Activated CD4-positive, alpha-beta memory T cell treated with anti-CD3 and anti-CD28 coated beads, Interleukin-2, amount 10 ng/mL, durations not matched to agents 7 days and 5 days (primary cell): ENCODE results near the gene KCNH1. TPM values are rescaled to one million over a fixed set of nuclear protein-coding genes. Genes with fewer than 3 reads are reported as not detected.

Experiments
- CTCF ChIA-PET: fragments of 350-600 bp; sonication (Branson Sonifier 250); formaldehyde crosslinking; loops from one replicate; lab custom pipeline; 2021; ENCODE audit warnings: antibody characterized with exemption, inconsistent platforms; lab: Charles Lee
- POLR2A ChIA-PET: fragments of 350-600 bp; sonication (Branson Sonifier 250); formaldehyde crosslinking; loops from one replicate; lab custom pipeline; 2021; ENCODE audit warnings: antibody characterized with exemption; lab: Charles Lee
- DNase-seq: peaks from one replicate; pipeline ENCODE4 v3.0.0-alpha.2; 2020
- H3K27ac Mint-ChIP-seq: one replicate; pipeline ENCODE4 v1.8.0; 2021; ENCODE audit warnings: mild to moderate bottlenecking, mixed read lengths
- H3K27me3 Mint-ChIP-seq: one replicate; pipeline ENCODE4 v1.8.0; 2021; ENCODE audit warnings: mixed read lengths
- H3K36me3 Mint-ChIP-seq: one replicate; pipeline ENCODE4 v1.8.0; 2021; ENCODE audit warnings: low read depth, mixed read lengths
- H3K4me1 Mint-ChIP-seq: one replicate; pipeline ENCODE4 v1.8.0; 2021; ENCODE audit warnings: mixed read lengths
- H3K4me3 Mint-ChIP-seq: one replicate; pipeline ENCODE4 v1.8.0; 2021; ENCODE audit warnings: mild to moderate bottlenecking, mixed read lengths
- H3K9me3 Mint-ChIP-seq: one replicate; pipeline ENCODE4 v1.8.0; 2021; ENCODE audit warnings: mixed read lengths
- total RNA-seq, 2 experiments: library from RNA; stranded (reverse); gene quantifications; one replicate each; pipeline ENCODE4 v1.2.3, GENCODE V29; 2021

KCNH1 gene
- total RNA-seq, 2 experiments from 2014 or later: not detected

DNA sequence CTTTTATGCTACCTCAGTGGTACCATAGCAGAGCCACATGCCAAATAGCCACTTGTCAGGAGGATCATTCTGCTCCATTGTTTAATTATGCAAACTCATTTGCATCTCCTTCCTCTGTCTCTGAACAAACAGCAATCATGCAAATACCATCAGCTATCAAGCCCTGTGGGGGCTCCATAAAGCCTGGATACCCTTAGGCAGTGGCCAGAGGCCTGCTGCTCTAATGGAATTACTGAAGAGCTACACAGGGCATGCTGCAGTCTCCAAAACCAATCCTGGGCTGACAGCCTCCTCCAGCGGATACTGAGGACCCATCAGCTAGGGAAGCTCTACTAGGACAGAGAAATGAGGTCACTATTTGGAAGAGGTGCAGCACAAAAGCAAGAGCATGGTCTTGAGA, 376.3 kb downstream of the KCNH1 start:
- POLR2A ChIA-PET: no interaction called here
- H3K9me3 Mint-ChIP-seq: no peaks in the 10 kb centered on the region
- no peak overlapping the region for H3K4me3 Mint-ChIP-seq
- no peak for DNase-seq
- no peaks in the 10 kb centered on the region for H3K36me3 Mint-ChIP-seq
- no peaks in the 10 kb centered on the region for H3K27me3 Mint-ChIP-seq
- CTCF ChIA-PET: no interaction called here
- H3K27ac Mint-ChIP-seq: no peak overlapping the region
- H3K4me1 Mint-ChIP-seq: no peaks in the 10 kb centered on the region

DNA sequence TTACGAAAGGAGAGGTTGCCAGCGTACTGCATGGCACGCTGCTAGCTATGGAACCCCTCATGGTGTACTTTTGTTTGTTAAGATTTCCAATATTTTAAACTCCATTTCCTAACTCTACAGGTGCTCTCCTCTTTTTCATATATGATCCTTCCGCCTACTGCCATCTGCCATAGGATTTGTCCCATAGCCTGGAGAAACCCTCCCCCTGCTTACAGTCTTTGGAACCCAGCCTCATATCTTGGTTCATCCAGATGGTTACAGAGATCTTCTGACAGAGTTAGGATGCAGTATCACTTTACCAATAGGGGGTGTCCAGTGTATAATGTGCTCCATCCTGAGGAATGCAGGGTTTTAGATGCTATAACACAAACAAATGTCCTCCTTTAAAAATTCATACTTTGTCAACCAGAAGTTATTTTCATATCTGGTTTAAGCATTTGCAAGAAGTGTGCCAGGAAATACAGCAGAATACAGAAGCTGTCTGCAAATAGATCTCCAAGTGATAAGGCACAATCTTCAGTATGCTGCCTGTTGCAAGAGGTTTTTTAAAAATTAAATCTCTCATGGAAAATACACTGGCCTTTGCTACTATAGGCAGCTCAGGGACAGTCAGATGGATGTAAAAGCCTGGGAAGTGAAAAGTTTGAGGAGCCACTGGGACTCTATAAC, 377.8 kb downstream of the KCNH1 start:
- ChIA-PET POLR2A (no interaction called here), CTCF (no interaction called here)
- no peaks in the 10 kb centered on the region for H3K4me1 Mint-ChIP-seq
- DNase-seq: no peak
- H3K27me3 Mint-ChIP-seq: peaks cover under 1% of the 10 kb centered on the region
- H3K27ac Mint-ChIP-seq: no peak overlapping the region
- no peaks in the 10 kb centered on the region for H3K36me3 Mint-ChIP-seq
- no peaks in the 10 kb centered on the region for H3K9me3 Mint-ChIP-seq
- H3K4me3 Mint-ChIP-seq: no peak overlapping the region

DNA sequence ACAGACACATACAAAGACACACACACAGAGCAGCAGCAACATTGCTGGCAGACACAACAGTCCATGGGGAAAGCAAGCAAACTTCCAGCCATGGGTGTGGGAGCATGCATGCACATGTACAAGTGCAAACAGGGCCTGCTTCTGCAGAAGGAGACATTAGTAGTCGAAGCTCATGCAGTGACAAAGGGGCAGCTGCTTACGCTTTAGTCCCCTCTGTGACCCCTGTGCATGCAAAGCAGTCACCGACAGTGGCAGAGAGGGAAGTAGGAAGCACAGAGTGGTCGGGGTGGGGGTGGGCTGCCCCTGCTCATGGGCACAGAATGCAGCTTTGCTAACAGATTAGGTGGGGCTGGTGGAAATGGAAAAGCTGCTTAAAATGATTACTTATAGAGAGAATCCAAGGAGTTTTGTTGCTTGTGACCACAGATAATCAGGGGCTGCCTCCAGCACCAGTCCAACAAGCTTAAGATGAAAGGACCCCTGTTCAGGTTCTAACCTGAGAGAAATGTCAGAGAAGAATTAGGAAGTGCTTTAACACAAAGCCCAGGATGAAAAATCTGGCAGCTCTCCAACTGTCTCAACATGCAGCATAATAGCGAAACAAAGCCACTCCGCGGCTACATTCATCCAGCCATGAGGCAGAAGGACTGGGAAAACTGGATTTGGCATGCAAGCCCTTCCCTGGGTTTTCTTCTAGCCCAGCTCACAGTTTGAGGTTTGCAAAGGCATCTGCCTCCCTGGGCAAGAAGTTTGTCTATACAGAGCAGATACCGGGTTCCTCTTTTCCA, 378.9 kb downstream of the KCNH1 start:
- Mint-ChIP-seq H3K27ac (no peak overlapping the region), H3K27me3 (peaks cover 3% of the 10 kb centered on the region), H3K36me3 (no peaks in the 10 kb centered on the region), H3K4me3 (no peak overlapping the region), H3K9me3 (no peaks in the 10 kb centered on the region), H3K4me1 (no peaks in the 10 kb centered on the region)
- CTCF ChIA-PET: no interaction called here
- DNase-seq: no peak
- POLR2A ChIA-PET: no interaction called here

DNA sequence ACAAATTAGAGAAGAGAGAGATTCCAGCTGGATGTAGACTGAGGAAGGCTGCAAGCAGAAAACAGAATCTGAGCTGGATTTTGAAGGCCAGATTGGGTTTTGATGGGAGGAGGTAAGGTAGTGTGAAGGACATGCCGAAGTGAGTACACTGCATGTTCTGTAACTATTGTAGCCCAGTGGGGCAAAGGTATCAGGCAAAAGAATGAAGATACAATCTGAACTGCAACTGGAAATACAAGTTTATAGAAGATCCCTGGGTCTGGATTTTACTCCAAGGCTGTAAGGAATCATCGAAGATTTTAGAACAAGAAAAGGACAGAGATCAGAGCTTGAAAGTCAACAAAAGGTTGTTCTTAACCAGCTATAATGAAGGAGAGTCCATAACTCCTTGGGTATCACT, 382.0 kb downstream of the KCNH1 start:
- H3K27me3 Mint-ChIP-seq: peaks cover 3% of the 10 kb centered on the region
- ChIA-PET CTCF (no interaction called here), POLR2A (no interaction called here)
- H3K9me3 Mint-ChIP-seq: no peaks in the 10 kb centered on the region
- H3K27ac Mint-ChIP-seq: no peak overlapping the region
- H3K4me3 Mint-ChIP-seq: no peak overlapping the region
- no peaks in the 10 kb centered on the region for H3K4me1 Mint-ChIP-seq
- H3K36me3 Mint-ChIP-seq: no peaks in the 10 kb centered on the region
- no peak for DNase-seq

DNA sequence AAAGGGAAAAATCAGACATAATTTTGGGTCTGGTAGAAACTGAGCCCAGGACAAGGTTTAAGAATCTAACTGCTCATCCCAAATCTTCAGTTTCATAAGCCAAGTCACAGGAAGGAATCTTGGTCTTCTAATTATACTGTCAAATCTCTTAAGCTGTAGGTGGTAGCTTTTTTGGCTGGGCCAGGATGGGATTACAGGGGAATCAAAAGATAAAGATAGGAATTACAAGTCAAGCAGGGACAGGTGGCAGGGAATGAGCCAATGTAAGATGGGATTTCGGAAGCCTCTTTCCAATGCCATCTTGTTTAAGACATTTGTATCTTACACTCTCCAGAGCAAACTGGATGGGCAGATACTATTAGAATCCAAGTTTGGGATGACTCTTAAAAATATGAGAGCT, 383.5 kb downstream of the KCNH1 start:
- Mint-ChIP-seq H3K27ac (no peak overlapping the region), H3K27me3 (peaks cover 3% of the 10 kb centered on the region), H3K9me3 (no peaks in the 10 kb centered on the region), H3K36me3 (no peaks in the 10 kb centered on the region), H3K4me1 (no peaks in the 10 kb centered on the region), H3K4me3 (no peak overlapping the region)
- ChIA-PET POLR2A (no interaction called here), CTCF (no interaction called here)
- no peak for DNase-seq

DNA sequence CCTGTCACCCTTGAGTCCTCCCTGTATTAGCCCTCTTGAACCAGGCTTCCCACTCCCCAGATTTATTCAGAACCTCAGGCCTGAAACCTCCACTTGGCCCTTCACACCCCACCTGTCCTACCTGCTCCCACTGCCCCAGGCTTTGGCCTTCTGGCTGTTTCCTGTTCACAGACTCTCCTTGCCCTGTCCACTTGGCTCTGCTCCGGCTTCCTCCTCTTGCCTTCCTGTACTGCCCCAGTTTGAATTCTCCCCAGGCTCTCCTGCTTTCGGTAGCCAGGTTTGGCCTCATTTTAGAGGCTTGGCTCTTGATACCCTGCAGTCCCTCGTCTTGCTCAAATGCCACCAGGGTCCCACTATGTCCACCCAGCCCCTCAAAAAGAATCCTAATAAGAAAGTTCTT, 385.2 kb downstream of the KCNH1 start:
- POLR2A ChIA-PET: no interaction called here
- H3K27ac Mint-ChIP-seq: no peak overlapping the region
- H3K27me3 Mint-ChIP-seq: peaks cover 3% of the 10 kb centered on the region
- no peaks in the 10 kb centered on the region for H3K9me3 Mint-ChIP-seq
- DNase-seq: no peak
- CTCF ChIA-PET: no interaction called here
- no peaks in the 10 kb centered on the region for H3K36me3 Mint-ChIP-seq
- H3K4me3 Mint-ChIP-seq: no peak overlapping the region
- no peaks in the 10 kb centered on the region for H3K4me1 Mint-ChIP-seq

DNA sequence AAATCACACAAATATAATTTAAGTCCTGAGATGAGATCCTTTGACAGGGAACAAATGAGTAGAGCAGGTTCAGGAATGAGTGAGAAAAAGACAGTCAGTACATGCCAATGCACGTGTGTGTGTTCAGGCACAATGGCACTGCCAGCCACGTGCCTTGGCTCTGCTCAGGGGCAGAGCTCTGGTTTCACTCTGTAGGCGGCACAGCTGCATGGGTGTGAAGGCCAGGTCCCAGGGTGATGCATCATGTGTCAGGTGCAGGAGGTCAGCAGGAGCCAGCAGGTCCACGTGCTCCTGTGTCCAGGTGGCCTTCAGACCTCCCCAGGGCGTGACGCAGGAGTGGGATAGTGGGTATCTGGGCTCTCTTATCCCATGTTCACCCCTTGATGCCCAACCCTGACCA, 386.1 kb downstream of the KCNH1 start:
- DNase-seq: no peak
- POLR2A ChIA-PET: no interaction called here

DNA sequence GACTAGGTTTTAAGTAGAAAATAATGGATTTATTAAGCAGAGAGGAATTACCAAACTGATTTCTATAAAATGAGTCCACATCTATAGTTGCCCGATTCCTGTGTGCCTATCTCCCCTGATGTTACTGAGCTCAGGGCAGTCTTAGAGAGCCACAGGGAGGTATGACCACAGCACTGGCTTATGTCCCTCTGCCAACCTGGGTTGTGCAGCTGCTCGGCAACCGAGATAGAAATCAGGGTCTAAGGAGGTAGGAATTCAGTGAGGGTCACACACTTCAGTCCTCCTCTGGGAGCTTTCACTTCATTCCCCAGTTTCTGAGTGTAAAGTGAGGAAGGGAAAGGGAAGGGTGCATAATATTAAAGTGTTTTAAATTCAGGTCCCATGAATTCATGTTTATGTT, 386.8 kb downstream of the KCNH1 start:
- Mint-ChIP-seq H3K27me3 (peaks cover 3% of the 10 kb centered on the region), H3K36me3 (no peaks in the 10 kb centered on the region), H3K27ac (no peak overlapping the region), H3K4me1 (no peaks in the 10 kb centered on the region), H3K4me3 (no peak overlapping the region), H3K9me3 (no peaks in the 10 kb centered on the region)
- POLR2A ChIA-PET: no interaction called here
- CTCF ChIA-PET: interaction anchor here (0.6 kb wide), 1 partner anchor 497 kb away, joined by 3 read pairs; no protein-coding TSS in a partner anchor
- no peak for DNase-seq

More for the DNA sequence above, 386.1 kb downstream of the KCNH1 start:
- H3K27ac Mint-ChIP-seq: no peak overlapping the region
- H3K4me1 Mint-ChIP-seq: no peaks in the 10 kb centered on the region
- no peaks in the 10 kb centered on the region for H3K36me3 Mint-ChIP-seq
- CTCF ChIA-PET: no interaction called here
- no peak overlapping the region for H3K4me3 Mint-ChIP-seq
- H3K27me3 Mint-ChIP-seq: peaks cover 3% of the 10 kb centered on the region
- no peaks in the 10 kb centered on the region for H3K9me3 Mint-ChIP-seq

DNA sequence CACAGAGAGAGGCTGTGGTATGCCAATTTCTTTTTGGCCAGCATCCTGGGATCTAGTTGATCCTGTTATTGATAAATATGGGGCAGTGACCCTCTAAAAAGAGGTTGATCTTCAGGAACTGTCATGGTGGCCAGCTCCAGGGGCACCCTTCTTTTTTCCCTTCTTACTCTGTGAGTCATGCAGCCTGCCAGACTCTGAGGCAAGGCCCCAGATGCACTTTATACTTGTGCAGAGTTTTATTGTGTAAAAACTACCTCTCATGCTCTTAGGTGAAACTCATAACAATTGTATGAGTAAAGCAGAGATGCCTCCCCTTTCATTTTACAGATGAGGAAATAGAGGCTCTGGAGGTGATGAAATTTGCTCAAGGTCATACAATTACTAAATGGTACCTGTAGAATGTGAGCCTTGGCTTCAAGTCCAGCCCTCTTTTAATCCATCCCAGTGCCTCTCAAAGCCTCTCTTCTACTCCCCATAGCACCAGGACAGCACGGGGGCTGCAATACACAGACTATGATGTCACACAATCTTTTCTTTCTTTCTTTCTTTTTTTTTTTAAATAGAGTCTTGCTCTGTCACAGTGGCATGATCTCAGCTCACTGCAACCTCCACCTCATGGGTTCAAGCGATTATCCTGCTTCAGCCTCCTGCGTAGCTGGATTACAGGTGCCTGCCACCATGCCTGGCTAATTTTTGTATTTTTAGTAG, 387.8 kb downstream of the KCNH1 start:
- ChIA-PET POLR2A (no interaction called here), CTCF (no interaction called here)
- H3K4me1 Mint-ChIP-seq: no peaks in the 10 kb centered on the region
- no peaks in the 10 kb centered on the region for H3K36me3 Mint-ChIP-seq
- no peaks in the 10 kb centered on the region for H3K9me3 Mint-ChIP-seq
- DNase-seq: no peak
- no peak overlapping the region for H3K27ac Mint-ChIP-seq
- H3K27me3 Mint-ChIP-seq: peaks cover 3% of the 10 kb centered on the region
- no peak overlapping the region for H3K4me3 Mint-ChIP-seq

DNA sequence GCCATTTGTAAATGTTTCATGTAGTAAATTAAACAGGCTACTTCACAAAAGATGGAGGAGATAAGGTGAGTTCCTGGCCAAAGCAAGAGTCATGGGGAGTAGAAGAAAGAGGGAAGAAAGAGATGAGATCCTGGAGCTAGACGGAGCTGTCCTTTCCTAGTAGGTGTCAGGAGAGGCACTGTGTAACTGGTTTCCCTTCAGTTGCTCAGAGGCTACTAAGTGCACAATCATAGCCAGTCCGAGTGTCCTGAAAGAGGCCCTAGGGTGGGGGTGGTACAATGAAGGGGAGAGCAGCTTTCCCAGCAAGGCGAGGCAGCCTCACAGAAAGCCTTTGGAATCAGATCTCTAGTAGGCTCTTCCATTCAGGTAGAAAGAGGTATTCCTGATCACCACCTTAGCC, 390.9 kb downstream of the KCNH1 start:
- H3K27ac Mint-ChIP-seq: no peak overlapping the region
- H3K27me3 Mint-ChIP-seq: peaks cover under 1% of the 10 kb centered on the region
- no peak overlapping the region for H3K4me3 Mint-ChIP-seq
- POLR2A ChIA-PET: no interaction called here
- no peaks in the 10 kb centered on the region for H3K36me3 Mint-ChIP-seq
- H3K4me1 Mint-ChIP-seq: no peaks in the 10 kb centered on the region
- no peaks in the 10 kb centered on the region for H3K9me3 Mint-ChIP-seq
- CTCF ChIA-PET: no interaction called here
- DNase-seq: no peak

DNA sequence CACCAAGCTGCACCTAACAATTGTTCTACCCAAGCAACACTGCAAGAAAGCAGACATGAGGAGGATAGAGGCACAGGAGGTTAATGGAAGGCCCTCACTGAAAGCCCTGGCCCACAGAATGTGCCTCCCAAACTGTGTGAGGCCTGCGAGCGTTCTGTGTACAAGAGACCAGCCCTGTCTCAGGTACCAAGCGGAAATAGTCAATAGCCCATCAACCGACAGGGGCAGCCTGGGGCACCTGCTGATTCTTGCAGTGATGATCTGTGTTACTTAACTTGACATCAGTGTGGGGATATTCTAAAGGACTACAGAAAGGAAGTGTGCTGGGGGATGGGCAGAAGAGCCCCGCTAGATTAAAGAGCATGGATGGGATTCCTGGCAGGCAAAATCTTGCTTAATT, 392.4 kb downstream of the KCNH1 start:
- Mint-ChIP-seq H3K36me3 (no peaks in the 10 kb centered on the region), H3K27ac (no peak overlapping the region), H3K4me1 (no peaks in the 10 kb centered on the region), H3K27me3 (peaks cover 6% of the 10 kb centered on the region), H3K4me3 (no peak overlapping the region), H3K9me3 (no peaks in the 10 kb centered on the region)
- ChIA-PET POLR2A (no interaction called here), CTCF (no interaction called here)
- DNase-seq: no peak

DNA sequence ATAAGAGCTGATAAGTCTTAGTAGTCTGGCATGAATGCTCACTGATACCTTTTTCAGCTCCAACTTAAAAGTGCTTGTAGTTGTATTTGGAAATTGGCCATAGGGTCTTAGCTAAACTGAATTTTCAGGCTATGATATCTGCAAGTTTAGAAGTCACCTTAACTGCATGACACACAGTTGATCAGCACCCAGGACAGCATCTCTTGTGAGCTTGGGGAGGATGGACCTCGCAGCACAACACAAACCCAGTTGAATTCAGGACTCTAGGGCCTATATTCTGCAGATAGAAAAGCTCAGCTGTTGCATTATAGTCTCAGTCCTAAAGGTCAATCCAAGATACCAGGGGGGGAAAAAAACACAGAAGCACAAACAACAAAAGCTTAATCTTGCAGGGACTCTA, 394.3 kb downstream of the KCNH1 start:
- Mint-ChIP-seq H3K4me1 (no peaks in the 10 kb centered on the region), H3K36me3 (no peaks in the 10 kb centered on the region), H3K9me3 (no peaks in the 10 kb centered on the region), H3K27ac (no peak overlapping the region), H3K4me3 (no peak overlapping the region), H3K27me3 (peaks cover 9% of the 10 kb centered on the region)
- CTCF ChIA-PET: no interaction called here
- no peak for DNase-seq
- POLR2A ChIA-PET: no interaction called here

DNA sequence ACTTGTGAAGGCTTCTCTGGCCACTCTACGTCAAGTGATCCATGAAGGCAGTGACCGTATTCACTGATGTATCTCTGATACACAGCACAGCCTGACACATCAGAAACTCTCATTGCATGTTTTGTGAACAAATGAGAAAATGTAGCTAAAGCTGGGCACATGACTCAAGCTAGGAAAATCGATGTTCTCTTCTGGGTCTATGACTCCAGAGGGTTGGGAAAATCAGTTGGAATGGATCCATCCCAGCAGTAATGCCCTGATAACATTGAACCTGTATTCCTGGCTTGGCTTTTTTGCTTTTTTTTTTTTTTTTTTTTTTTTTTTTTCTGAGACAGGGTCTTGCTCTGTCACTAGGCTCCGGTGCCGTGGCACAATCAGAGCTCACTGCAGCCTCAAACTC, 395.7 kb downstream of the KCNH1 start:
- POLR2A ChIA-PET: no interaction called here

More for the DNA sequence above, 395.7 kb downstream of the KCNH1 start:
- Mint-ChIP-seq H3K4me3 (no peak overlapping the region), H3K36me3 (no peaks in the 10 kb centered on the region), H3K4me1 (no peaks in the 10 kb centered on the region), H3K9me3 (no peaks in the 10 kb centered on the region), H3K27me3 (peaks cover 9% of the 10 kb centered on the region), H3K27ac (no peak overlapping the region)
- no peak for DNase-seq
- CTCF ChIA-PET: interaction anchor here (0.7 kb wide), 1 partner anchor 386 kb away, joined by 3 read pairs; no protein-coding TSS in a partner anchor
